GM18909 (cell line): Measurements from ENCODE around the gene RFX7.

Experiments
- ATAC-seq: cut with Tn5 transposase; IDR thresholded peaks from one replicate; pipeline ENCODE4 v1.9.1; 2021; ENCODE audit warnings: mild to moderate bottlenecking; ENCODE audit not compliant: unreplicated experiment, poor library complexity

The RFX7 gene

DNA sequence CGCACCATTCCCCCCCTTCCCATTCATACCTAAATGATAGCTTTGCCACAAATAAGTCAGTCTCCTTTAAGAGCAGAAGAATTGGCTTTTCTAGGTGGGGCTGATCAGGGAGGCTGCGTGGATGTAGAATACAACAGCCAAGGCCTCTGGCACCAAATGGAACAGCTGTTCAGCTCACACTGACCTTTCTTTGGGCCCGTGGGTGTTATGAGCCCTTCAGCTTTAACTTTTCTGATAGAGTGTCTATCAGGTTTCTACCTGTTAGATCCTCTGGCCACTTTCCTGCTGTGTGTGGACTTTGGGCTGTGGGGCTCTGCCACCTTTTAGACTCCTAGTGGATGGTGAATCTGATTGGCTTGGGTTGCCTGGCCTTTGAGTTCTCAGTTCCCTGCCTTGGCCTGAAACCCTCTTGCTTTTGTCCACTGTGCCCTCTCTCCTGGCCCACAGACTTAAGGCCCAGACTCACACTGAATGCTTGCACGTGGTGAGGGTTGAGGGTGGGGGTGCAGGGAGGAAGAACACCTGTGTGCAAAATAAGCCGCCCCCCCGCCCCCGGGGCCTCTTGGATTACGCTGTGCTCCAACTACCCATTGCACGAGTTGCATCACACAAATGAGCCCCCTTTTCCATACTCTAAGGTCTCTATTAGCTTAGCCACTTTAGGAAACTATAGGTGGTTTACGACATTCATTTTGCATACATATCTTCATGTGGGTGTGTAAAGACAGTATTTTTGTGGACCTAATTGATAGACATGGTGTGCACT, 1.3 kb upstream of the RFX7 start:
- no peak for ATAC-seq

DNA sequence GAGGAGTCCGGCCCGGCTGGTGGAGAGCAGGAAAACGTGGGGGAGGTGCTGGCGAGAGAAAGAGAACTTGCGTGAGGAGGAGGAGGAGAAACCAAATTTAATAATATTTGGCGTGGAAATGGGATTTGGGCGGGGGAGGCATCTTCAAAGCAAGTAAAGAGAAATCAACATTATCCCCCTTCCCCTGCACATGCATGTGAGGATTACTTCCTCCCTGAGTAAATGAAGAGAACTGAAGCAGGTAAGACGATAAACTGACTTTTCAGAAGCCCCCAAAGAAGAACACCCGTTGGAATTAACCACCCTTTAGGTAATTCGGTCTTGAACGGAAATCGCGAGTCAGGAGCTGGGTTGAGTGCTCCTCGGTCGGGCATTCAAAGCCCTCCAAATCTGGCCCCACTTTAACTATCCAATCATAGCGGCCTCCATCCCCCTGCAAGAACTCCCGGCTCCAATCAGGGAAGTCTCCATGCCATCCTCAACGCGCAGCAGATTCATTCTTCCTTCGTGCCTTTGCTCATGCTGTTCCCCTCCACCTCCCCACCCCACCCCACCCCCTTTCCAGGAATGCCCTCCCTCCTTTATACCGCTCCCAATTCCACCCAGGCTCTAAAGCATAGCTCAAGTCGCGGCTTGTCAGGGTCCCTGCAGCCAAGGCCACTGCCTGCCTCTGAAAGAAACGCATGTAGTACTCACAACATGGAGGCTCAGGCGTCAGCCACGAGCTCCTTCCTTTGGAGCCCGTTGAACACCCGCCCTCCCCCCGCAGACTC, 545 bp upstream of the RFX7 start:
- no peak for ATAC-seq

DNA sequence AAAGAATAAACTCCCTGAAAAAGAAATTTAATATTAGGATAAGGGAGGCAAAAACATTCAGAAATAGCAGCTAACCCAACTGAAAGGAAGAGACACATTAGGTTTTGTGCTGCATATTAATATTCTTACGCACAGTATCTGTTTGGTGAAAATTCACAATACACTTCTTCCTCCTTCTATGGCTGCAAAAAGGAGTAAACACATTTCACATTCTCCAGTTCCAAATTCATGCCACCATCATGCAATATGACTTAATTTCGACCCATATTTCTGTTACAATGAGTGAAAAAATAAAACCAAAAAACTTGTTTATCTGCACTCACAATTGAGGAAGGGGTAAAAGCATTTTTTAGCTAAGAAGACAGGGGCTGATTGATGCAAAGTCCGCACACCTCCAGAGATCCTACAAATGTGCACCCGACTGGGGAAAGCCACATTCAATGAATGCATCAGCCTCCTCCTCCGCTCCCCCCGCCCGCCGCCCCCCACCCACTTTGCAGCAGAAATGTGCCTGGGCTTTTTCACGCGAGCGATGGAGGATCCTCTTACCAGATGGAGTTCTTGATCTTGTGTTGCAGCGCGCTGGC, 1.0 kb downstream of the RFX7 start:
- no peak for ATAC-seq

DNA sequence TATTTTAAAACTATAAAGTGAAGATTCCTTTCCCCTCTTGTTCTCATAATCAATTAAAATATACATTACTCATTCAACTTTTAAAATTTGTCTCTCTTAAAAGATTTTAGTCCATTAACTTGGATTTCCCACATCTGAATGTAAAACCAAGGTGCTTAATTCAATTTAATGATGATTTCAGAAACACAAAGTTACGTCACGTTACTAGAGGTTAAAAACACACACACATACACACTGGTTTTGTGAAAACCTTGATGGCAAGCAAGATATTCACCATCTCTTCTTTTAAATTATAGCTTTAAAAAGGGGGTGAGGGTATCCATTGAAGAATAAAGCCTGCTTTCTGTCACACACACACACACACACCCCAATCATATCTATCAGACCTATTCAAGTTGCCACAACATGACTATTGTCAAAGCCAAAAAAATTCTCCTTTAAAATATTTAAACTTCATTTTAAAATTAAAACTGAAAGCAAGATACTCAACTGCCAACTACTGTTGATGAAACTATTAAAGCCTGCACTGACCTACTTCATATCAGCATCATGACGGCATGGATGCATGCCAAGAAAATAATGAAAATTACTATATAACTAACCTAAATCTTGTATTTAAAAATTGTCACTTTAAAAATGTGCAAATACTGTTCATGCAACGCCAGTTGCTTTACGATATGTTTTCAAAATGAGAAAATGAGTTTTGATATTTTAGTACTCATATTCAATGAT, 2.1 kb downstream of the RFX7 start:
- ATAC-seq: no peak

DNA sequence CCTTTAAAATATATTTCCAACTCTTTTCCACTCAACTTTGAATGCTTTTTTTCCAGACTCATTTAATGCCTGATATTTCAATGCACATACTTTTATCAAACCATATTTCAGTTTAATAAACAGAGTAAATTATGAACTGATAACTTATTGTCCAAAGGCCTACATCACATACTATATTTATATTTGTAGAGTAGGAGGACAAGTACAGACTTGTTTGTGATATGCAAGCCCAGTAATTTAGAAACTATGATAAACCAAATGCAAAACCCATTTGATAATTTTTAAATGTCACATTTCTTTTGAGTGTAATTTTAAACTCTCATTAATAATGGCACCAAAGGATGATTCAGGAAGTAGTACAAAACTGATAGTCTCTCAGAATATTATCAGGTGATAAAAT, 3.3 kb downstream of the RFX7 start:
- no peak for ATAC-seq

DNA sequence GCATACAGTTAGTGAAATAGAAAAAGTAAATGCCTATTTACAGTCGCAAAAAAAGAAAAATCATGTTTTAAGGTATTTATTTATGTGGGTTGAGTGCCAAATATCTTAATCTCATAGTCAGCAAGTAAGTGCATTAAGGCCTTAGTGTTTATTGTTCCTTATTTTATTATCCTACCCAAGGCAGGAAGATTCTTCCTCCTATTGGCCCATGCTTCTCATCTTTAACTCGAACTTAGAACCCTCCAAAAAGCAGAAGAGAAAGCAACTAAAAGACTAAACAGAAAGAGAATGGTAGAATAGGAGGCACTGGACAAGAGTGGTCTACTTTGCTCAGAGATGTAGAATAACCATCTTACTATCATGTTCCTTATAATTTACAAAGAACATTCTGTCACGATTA, 7.5 kb downstream of the RFX7 start:
- ATAC-seq: no peak

DNA sequence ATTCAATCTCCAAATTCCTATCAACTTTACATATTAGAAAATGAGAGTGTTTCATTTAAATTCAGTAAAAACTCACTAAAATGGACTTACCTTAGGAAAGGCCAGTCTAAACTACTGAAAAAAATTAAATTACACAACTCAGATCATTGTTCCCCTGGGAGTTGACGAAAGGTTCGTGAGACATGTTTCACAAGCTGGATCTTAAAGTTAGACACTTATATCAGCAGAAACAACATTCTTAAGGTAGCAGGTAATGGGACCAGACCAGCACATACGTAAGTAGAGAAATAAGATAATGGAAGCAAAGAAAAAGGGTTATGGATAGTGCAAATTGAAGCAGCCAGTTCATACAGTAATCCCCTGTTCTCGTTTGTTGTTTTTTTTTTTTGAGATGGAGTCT, 8.9 kb downstream of the RFX7 start:
- ATAC-seq: no peak

DNA sequence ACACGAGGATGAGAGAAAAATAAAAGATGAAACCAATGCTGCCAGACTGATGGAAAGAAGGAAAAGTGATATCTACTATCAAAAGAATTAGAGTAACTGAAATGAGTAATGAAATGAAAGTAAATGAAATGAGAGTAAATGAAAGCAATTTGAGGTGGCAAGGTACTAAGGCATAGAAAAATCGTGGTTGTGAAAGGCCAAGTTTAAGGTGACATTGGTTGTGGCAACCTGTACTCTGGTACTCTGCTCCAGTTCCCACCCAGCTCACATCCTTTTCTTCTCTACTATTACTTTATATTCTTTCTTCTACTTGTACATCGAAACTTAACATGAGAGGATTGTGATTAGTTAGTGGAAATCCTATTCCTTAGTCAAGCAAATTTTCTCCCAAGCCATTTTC, 10.1 kb downstream of the RFX7 start:
- no peak for ATAC-seq

DNA sequence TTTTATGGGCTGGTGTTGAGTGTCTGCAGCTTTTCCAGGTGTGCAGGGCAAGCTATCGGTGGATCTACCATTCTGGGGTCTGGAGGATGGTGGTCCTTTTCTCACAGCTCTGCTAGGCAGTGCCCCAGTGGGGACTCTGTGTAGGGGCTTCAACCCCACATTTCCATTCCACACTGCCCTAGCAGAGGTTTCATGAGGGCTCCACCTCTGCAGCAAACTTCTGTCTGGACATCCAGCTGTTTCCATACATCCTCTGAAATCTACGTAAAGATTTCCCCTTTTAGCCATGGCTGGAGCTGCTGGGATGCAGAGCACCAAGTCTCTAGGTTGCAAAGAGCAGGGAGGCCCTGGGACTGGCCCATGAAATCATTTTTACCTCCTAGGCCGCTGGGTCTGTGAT, 11.6 kb downstream of the RFX7 start:
- ATAC-seq: no peak

DNA sequence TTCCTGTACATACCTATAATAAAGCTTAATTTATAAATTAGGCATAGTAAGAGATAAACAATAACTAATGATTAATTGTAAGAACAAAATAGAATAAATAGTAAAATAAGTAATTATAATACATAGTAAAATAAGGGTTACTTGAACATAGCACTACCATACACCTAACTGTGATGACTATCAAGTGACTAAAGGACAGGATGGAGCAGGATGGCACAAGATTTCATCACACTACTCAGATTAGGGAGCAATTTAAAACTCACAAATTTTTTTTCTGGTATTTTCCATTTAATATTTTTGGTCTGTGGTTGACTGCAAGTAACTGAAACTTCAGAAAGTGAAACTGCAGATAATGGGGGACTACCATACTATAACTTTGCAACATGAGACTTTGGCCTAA, 14.8 kb downstream of the RFX7 start:
- no peak for ATAC-seq

DNA sequence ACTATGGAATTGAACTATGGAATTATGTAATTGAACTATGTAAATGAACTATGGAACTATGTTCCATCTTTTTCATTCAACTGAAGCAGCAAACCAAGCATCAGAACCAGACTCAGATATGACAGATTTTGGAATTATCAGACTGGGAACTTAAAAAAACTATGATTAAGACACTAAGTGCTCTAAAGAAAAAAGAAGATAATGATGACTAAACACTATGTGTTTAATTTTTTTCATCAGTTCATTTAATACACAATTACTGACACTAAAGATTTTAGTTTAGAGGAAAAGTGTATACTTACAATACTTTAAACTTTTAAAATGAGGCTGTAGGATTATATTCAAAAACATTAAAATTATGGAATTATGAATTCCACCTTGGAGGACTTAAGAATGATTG, 15.3 kb downstream of the RFX7 start:
- no peak for ATAC-seq

DNA sequence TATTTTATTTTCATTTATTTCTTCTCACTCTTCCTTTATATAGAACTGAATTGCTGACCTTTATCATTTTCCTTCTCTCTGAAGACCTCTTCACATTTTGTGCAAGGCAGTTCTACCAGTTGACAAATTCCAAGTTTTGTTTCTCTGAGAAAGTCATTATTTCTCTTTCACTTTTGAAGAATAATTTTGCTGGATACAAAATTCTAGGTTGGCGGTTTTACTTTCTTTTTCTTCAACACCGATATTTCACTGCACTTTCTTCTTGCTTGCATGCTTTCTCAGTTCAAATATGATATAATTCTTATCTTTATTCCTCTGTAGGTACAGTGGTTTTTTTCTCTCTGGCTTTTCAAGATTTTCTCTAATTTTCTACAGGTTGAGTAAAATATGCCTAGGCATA, 15.9 kb downstream of the RFX7 start:
- no peak for ATAC-seq

DNA sequence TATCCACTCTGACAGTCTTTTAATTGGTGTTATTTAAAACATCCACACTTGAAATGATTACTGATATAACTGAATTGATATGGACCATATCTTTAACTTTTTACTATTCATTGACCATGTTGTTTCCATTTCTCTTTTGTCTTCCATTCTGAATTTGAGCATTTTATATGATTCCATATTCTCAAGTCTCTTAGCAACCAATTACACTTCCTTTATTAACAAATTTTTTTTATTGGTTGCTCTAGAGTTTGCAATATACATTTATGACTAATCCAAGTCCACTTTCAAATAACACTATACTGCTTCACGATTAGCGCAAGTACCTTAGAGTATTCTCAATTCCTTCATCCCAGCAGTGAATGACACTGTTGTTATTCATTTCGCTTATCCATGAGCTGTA, 16.4 kb downstream of the RFX7 start:
- ATAC-seq: no peak

DNA sequence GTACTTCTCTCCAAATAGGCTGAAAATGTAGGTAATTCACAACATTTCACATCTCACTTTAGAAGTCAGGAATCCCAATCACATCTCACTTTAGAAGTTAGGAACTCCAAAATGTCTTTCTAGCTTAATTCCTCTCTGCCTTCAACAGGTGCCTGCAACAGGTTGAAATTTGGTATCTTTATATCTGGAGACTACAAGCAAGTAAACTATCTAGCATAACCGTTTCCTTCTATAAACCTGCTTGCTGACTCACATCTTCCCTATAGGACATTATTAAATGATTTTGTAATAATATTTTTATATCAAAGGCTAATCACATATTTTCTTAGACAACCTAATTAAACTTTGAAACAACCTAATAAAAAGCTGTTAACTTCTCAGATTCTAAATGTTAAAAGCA, 18.2 kb downstream of the RFX7 start:
- ATAC-seq: no peak

DNA sequence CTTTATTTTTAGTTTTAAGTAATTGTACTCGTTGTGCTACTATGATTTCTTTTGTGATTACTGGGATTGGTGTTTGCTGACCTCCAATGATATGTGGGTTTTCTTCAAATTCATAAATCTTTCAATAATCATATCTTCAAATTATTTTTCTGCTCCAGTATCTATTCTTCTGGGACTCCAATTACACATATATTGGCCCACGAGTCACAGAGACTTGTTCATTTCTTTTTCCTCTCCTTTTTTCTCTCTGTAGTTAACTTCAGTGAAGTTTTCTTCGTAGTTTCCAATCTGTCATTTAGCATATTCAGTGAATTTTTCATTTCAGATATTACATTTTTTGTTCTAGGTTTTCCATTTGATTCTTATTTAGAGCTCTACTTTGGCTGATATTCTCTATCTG, 21.4 kb downstream of the RFX7 start:
- no peak for ATAC-seq

DNA sequence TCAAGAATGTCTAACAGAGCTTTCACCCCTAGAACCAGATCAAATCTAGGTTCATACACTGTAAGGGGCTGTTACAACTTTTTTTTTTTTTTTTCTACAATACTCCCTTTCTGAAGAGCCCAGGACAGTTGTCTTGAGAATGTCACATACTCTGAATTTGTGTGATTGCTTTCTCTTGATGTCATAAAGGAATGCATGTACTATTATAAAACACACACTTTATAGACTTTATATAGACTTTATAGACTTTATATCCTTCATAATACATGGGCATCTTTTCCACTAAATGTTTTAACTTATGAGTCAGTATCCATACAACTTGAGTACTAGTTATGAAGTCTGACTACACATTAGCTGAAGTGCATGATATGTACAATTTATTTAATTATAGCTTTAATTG, 26.3 kb downstream of the RFX7 start:
- no peak for ATAC-seq

DNA sequence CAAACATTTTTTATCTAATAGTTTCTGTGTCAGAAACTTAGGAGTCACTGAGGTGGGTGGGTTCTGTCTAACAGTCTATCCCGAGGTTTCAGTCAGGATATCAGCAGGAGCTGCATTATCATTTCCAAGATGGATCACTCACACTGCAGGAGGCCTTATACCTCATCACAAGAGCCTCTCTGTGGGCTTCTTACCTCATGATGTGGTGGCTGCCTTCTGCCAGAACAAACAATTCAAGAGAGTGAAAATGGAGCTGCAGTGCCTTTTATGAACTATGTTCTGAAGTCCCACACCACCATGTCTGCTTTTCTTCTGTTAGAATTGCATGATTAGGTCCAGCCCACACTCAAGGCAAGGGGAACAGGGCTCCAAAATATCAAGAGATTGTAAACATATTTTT, 27.9 kb downstream of the RFX7 start:
- ATAC-seq: no peak

DNA sequence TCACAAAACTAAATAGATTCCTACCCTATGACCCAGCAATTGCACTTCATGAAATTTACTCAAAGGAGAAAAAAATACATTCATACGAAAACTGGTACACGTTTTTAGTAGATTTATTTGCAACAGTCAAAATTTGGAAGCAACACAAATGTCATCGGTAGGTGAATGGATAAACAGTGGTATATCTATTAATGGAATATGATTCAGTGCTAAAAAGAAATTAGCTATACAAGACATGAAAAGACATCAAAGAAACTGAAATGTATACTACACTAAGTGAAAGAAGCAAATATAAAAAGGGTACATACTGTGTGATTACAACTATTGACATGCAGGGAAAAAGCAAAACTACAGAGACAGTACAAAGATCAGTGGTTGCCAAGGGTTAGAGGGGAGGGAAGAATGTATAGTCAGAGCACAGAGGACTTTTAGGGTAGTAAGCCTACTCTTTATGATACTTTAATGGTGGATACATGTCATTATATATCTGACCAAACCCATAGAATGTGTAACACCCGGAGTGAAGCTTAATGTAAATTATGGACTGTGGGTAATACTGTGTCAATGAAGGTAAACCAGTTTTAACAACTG, 31.6 kb downstream of the RFX7 start:
- ATAC-seq: no peak

DNA sequence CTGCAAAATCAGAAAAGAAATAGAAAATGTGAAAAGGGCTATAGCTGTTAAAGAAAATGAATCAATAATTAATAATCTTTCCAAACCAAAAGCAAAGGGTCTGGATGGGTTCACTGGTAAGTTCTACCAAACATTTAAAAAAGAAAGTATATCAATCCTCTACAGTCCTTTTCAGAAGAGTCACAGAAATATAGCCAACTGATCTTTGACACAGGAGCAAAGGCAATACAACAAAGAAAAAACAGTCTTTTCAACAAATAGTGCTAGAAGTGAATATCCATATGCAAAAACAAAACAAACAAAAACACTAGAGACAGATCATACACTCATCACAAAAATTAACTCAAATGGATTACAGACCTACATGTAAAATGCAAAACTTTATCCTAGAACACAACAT, 32.6 kb downstream of the RFX7 start:
- no peak for ATAC-seq

DNA sequence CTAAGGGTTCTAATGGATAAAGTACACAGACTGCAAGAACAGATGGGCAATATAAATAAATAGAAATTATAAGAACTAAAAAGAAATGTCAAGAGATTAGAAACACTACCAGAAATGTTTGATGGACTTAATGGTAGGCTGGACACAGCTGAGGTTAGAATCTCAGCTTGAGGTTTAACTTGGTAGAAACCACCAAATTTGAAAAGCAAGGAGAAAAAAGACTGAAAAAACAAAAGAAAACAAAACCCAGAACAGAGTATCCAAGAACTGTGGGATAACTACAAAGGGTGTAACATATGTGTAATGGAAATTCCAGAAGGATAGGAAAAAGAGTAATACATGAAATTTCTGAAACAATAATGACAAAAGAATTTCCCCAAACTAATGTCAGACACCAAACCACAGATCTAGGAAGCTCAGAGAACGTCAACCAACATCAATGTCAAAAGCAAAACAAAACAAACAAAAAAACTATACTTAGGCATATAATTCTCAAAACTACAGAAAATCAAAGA, 35.0 kb downstream of the RFX7 start:
- ATAC-seq: no peak
